ENCODE data around the gene IFT81.

IFT81 gene

DNA sequence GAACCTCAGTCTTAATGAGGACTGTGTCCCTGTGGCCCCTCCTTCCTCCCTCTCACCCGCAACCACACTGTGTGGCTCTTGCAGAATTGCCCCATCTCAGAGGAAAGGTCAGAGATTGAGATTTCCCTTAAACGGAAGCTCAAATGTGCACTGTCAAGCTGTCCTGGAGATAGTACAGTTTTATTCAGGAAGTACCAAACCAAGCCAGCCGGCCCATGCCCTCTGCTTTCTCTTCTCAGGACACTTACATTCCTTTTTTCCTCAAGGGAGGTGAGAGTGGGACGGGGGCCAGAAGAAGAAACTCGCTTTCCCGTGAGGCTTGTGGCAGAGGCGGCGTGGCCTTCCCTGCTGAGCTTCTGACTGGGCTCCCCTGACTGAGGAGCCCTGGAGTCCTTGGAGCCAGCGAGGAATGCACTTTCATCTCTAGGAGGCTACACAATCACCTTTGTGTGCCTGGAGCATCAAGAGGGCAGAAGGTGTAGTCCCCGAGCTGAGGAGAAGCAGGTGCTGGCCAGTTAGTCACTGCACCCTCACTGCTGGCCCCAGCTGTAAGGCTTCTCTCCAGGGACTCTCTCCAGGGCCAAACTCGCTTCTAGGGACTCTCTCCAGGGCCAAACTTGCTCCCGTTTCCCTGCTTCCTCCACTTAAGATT lies 132.7 kb downstream of the IFT81 start:
- no peak for DNase-seq (ENCODE audit: low spot score)
- in situ Hi-C loops (cut with MboI; ENCODE audit: low sequenced_read_pairs, unreplicated experiment) = loop anchor here (10.0 kb wide), 1 partner anchor 152 kb away; no protein-coding TSS in a partner anchor

GRCh38 chr12:110258466-110258865 lies 134.3 kb downstream of the IFT81 start:
- in situ Hi-C loops (cut with MboI; ENCODE audit: low sequenced_read_pairs, unreplicated experiment) = loop anchor here (10.0 kb wide), 1 partner anchor 154 kb away; no protein-coding TSS in a partner anchor
- no peak for DNase-seq (ENCODE audit: low spot score)
- no peak for TF ChIP-seq CTCF (IDR thresholded peaks at IDR 0.05; ENCODE audit: borderline replicate concordance, control extremely low read depth, extremely low read depth, insufficient read depth, missing control alignments)

More for the DNA sequence above, 132.7 kb downstream of the IFT81 start:
- no peak for TF ChIP-seq CTCF (IDR thresholded peaks at IDR 0.05; ENCODE audit: borderline replicate concordance, control extremely low read depth, extremely low read depth, insufficient read depth, missing control alignments)

- in situ Hi-C loops (cut with MboI; ENCODE audit: low sequenced_read_pairs, unreplicated experiment) = no loop called here
- no peak for TF ChIP-seq CTCF (IDR thresholded peaks at IDR 0.05; ENCODE audit: borderline replicate concordance, control extremely low read depth, extremely low read depth, insufficient read depth, missing control alignments)
- DNase-seq (ENCODE audit: low spot score) = no peak
Measured at GRCh38 chr12:110262442-110263388, 138.6 kb downstream of the IFT81 start.

- in situ Hi-C loops (cut with MboI; ENCODE audit: low sequenced_read_pairs, unreplicated experiment) = no loop called here
- no peak for DNase-seq (ENCODE audit: low spot score)
- no peak for TF ChIP-seq CTCF (IDR thresholded peaks at IDR 0.05; ENCODE audit: borderline replicate concordance, control extremely low read depth, extremely low read depth, insufficient read depth, missing control alignments)
Measured at GRCh38 chr12:110266381-110266960, 142.3 kb downstream of the IFT81 start.

GRCh38 chr12:110266980-110267620 lies 142.9 kb downstream of the IFT81 start:
- TF ChIP-seq CTCF (IDR thresholded peaks at IDR 0.05; ENCODE audit: borderline replicate concordance, control extremely low read depth, extremely low read depth, insufficient read depth, missing control alignments) = no peak
- no peak for DNase-seq (ENCODE audit: low spot score)
- in situ Hi-C loops (cut with MboI; ENCODE audit: low sequenced_read_pairs, unreplicated experiment) = no loop called here
